Measurements from ENCODE around the gene CTBP1.

CTBP1 gene

DNA sequence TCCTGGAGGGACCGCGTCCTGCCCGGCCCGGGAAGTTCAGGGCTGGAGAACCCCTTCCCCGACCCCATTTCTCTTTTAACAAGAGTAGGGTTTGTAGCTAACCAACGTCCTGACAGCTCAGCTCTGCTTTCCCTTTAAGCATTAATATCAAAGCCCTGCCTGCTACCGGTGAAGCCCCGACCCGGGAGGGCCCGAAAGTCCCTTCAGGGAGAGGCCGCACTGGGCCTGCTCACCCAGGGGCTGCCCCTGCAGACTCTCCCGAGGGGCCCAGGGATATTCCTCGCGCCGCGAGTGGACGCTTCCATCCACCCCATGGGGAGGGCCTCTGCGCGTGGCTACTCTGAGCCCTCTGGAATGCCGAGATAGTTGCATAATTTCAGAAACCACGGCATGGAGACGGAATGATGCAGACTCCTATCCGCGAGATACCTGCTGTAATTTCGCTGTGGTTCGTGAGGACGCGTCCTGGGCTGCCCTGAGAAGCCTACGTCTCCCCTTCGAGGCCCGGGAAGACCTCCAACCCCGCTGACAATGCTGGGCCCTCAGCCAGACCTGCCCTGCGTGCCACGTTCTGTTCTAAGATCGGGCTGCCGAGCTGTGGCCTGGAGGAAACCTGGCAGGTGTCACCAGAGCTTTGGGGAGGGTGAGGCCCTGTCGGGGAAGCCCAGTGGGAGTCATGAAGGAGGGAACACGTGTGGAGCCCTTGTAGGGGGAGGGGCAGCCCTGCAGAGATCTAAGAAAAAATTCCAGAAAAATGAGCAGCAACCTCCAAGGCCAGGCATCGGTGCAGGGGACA, 999 bp upstream of the CTBP1 start:
- peak; percentile 44 for DNase-seq

DNA sequence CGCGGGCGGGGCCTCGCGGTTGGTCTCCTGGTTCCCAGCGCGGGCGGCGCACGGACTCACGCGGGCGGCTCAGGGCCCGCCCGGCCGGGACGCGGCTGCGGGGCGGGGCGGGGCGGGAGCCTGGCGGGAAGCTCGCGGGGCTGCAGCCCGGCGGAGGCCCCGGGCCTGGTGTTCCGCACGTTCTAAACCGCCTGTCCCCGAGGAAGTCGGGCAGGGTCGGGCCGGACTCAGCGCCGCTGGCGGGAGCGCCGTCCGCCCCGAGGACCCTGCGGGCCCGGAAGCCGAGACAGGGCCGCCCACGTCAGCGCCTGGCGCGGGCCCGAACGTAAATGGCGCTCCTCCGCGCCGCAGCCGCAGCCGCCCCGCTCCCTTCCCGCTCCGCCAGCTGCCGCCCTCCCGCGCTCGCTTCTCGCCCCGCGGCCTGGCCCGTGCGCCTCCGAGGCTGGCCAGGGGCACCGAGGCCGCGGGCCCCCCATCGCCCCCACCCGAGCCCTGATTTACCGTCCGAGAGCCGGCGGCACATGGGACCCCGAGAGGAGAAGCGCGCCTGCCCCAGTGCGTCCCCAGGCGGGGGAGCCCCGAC, 309 bp upstream of the CTBP1 start:
- DNase-seq: peak; percentile 88

- no peak for DNase-seq
Observed at GRCh38 chr4:1247864-1248244, 1.1 kb downstream of the CTBP1 start.

DNA sequence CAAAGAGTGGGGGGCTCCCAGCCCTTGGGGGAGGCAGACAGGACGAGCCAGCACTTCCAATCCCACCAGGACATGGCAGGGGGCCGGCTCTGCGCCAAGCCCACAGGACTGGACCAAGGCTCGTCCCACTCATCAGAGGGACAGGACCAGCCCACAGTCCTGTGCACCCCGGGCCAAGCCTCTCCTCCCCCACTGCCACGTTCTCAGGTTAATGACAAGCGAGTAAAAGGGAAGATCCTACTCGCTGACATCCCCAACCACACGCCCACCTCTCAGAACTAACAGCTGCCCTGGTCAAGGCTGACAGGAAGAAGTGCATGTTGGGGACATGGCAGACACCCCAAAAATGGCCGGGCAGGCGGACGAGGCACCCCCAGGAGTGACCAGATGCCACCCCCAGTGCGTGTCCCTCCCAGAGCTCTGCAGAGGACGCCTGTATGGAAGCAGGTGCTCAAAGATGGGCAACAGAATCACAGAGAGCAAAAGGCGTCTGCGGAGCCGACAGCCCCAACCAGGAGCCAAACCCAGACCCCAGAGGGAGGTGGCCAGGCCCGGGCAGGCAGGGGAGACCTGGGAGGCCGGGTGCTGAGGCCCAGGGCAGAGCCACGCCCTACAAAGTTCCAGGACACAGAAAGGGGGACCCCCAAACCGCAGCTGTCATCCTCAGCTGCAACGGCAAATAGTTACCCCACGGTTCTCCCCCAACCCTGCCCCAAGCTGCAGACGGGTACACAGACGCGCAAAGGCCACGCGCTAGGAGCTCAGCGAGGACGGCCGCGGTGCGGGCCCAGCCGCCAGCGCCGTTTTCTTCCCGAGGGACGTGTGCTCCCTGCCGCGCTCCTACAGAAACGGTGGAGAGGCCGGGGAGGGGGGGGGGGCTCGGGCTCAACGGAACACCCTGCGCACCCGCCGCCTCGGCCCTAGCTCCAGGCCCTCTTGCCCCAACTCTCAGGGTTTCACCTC, 1.7 kb downstream of the CTBP1 start:
- peak; percentile 41 for DNase-seq

DNA sequence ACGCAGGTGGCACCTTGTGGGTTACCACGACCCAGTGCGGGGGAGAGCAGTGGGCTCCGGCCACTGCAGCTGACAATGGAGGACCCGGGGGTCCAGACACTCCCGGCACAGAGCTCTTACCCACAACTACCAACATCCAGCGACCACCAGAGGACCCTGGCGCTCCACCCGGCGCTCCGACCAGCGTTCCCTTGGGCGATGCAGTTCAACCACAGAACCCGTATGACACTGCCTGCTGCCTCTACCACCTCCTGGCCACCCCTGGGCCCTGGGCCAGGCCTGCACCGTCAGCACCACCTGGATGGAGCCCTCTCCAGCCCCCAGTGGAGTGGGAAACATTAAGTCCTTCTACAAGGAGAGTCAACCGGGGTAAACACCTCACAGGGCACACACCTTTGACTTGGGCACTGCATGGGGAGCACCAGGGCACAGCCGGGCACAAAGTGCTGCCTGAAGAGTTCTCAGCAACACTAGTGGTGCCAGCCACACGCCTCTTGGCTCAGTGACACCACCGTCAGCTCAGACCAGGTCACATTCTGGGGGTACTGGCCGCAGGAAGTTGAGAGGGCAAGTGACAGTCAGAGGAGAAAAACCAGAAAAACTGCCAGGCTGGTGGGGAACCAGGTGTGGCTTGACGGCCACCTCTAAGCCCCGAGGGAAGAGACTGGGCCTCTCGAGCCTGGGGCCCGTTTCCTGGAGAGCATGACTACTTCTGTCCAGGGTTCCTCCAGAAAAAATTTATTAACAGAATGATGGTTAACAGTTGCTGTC, 2.6 kb downstream of the CTBP1 start:
- DNase-seq: peak; percentile 32

- no peak for DNase-seq
Observed at GRCh38 chr4:1245481-1246051, 3.4 kb downstream of the CTBP1 start.

DNA sequence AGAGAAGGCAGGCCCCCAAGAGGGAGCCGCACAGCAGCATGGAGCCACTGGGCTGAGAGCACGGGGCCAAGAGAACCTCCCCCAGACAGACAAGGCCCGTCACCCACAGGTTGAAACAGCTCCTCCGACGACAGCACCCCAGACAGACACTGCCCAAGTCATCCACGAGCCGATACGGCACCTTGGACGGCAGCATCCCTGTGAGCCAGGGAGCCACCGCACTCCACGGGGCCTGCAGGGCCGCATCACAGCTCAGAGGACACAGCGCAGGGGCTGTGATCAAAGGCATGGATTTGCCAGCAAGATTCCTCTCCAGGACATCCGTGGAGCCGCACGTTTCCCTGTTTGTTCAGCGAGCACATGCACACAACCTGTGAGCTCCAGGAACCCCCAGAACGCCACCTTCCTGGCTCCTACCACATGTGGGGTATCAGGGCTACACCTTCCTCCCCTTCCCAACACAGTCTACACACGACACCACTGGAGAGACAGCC, 3.9 kb downstream of the CTBP1 start:
- DNase-seq: no peak

DNA sequence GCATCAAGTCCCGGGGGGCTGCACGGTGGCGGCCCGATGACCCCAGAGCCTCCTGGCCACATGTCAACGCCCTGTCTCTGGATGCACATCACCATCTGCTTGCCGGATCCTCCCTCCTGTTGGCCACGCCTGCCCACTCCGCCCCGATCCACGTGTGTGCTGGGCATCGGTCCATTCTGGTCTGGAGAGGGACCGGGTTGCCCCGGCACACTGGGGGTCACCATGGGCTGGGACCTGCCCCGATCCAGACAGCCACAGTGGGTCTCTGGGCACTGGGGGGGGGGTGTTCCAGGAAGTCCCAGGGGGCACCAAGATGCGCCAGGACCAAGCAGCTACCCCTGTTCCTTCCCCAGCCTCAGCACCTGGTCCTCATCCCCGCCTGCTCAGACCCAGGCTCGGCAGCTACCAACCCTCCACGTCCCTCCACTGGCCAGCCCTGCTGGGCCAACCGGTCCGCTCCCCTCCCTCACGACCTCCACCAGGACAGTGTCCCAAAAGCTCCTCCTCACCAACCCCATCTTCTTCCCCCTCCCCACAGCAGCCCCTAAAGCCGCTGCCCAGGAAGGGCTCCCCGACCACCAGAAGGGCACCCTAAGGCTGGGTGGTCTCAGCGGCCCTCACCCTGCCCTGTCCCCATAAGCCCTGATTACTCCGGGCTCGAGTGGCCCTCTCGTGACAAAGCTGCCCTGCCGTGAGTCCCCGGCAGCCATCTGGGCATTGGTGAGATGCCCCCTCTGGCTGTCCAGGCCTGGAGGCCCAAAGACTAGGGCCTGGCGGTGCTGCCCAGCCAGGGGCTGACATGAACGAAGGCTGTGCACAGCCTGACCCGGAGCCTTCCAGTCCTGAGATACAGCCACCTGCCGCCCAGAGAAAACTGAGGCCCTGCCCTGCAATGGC, 4.6 kb downstream of the CTBP1 start:
- DNase-seq: no peak

DNA sequence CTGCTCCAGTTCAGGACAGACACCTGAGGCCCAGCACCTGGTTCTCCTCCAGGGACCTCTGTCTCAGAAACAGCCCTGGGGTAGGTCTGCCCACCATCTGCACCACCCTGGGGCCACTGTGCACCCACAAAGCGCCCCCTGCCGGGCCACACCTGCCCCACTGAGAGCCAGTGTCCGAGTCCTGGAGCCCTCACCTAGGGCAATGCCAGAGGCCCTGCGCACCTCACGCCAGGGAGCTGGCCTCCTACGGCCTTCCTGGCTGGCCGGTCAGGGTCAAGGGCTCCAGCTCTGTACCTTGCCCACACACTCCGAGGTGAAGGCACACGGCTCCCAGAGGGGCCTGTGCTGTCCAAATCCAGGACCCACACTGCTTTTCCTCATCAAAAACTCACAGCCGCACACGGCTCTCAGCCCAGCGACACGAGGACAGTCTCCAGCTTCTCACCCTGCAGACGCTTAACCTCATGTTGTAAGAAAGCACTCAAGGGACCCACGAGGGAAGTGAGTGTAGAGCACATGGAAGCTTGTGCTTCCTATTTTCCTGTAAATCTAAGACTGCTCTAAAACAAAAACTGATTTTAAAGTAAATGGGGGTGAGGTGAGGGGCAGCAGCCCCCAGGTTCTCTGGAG, 5.4 kb downstream of the CTBP1 start:
- DNase-seq: no peak

DNA sequence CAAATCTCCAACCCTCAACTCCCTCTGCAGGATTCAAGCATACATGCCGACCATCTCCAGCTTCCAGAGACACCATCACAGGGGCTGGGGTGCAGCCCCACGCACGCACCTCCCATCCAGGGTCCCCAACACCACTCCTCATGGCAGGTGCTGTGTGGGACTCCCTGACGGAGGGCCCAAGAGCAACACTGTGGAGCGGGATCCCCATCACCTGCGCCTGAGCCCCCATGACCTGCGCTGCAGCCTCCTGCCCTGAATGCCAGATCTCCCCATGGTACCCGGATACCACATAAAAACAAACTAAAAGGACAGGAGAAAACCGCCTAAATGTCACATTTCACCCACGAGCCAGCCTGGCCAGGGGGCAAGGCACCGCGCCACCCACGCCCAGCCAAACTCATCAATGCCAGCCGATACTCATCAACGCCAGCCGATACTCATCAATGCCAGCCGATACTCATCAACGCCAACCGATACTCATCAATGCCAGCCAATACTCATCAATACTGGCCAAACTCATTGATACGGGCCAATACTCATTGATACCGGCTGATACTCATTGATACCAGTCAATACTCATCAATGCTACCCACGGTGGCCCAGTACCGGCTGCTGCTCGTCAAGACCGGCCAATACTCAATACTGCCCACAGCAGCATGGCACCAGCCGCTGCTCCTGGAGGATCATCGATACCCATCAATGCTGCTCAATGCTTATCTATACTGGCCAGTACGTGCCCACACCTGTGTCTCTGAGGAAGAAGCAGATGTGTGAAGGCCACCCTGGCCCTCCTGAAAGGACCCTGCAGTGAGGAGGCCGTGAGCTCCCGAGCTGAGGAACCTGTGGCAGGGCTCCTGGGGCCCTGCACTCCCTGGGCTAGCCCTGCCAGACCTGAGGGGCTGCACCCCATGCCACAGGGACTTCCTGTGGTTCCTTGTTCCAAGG, 6.2 kb downstream of the CTBP1 start:
- DNase-seq: no peak

DNA sequence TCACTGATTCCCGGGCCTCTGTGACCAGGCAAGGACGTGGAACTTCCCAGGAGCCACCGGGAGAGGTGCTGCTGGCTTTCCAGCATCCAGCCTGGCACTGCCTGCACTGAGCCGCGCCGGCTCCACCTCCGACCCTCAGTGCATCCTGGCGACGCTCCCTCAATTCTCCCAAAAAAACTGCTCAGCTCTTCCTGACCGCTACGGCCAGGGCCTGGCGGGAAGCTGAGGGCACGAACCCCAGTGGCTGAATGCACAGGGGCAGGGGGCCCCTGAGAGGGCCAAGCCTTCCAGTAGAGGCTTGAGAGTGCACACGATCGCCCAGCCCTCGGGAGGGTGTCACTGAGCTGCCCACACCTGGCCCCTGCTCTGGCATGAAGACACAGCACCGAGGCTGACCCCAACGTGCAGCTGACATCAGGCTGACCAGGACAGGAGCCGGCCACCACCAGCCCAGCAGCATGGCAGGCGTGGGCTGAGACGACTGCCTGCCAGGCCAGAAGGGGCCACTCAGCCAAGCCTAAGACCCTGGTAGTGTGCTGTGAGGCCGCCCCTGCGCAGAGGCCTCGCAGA, 6.9 kb downstream of the CTBP1 start:
- DNase-seq: no peak

DNA sequence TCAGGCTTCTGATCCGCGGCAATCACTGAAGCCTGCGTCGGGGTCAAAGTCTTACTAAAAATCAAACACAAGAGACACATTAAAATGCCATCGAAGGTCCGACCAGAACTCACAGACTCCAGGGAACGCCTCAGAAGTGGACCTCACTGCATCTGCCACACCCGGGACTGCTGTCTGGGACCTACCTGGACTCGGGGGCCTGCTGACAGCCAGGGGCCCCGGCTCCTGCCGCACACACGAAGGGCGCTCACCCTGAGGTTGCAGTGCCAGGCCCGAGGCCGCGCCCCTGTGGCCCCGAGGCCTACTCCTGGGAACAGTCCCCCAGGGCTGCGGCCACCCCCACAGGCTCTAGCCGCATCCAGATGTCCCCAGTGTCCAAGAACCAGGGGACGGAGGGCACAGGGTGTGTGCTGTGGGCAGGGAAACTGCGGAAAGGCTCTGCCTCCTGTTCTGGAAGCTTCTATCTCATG, 7.4 kb downstream of the CTBP1 start:
- no peak for DNase-seq

DNA sequence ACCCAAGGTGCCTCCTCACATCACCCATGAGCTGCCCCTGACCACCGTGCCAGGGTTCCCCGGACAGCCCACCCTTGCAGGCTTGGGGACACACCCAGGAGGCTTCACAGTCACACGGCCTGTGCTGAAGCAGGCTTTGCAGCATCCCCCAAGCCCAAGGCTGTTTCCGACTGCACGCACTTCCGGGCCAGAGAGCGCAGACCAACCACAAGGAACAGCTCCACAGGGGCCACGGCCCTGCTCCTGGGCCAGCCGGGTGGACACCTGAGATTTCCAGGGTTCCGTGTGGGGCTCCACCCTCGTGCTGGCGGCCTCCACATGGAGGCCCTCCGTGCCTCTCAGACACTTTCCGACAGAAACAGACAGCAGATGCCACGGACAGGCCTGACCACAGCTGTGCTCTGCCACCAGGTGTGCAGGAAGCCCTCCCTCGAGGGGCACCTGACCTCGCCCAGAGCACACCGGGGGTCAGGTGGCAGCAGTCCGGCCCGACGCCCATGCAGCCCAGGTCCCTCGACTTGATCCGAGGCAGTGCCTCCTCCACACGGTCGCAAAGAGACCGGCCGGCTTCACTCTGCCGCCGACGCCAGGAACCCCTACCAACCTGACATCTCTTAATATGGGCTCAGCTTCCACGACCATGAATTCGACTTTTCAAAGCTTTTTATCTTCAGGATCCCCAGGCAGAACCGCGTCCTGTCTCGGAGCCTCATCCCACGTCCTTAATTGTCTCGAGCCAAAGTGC, 8.0 kb downstream of the CTBP1 start:
- no peak for DNase-seq

DNA sequence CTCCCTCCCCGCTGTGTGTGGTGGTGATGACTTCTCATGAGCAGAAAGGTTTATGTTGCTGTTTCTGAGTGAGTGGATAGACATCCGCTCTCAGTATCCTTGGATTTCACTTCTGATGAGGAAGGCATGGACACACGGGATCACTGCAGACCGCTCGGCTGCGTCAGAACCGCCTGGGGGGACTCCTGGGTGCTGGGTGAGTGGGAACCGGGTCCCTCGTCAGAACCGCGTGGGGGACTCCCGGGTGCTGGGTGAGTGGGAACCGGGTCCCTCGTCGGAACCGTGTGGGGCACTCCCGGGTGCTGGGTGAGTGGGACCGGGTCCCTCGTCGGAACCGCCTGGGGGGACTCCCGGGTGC, 9.0 kb downstream of the CTBP1 start:
- no peak for DNase-seq

DNA sequence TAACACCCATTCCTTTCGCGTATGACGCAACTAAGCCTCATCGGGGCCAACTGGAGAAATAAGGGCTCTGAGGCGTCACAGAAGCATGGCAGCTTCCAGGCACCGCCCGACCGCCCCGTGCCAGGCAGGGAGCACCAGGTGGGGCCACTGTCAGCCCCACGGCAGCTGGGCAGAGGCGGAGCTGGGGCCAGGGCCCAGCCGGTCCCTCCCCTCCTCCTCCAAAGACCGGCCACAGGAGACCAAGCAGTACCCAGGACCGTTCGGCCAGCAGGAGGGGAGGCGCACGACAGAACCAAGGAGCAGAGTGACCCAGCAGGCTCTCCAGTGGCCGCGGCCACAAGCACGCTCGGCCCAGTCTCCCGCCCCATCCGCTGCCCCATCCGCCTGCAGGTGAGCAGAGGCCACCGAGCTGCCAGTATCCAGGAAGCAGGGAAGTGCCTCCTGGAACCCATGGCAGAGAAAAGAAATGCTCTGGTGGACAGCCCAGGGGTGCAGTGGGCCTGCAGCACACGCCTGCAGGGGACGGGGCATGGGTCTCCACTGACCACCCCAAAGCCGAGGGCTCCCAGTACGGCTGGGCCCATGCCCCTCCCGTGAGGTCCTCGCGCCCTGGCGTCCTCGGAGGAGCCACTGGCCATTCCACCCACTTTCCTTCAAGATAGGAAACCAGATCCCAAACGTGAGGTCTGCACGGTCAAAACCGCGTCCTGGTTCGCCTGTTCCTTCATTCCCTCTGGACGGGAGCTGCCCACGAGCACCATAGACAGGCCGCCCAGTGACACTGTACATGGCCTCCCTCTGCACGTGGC, 9.6 kb downstream of the CTBP1 start:
- no peak for DNase-seq

DNA sequence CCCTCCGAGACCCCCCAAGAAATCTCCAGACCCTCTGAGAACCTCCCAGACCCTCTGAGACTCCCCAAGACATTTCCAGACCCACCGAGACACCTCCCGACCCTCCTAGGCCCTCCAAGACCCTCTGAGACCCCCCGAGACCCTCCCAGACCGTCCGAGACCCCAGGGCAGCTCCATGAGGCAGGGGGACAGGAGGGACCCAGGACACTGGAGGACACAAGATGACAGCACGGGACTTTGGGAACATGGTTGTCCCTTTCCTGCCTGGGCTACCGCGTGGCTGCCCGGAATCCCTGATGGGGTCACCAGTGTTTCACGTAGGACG, 10.3 kb downstream of the CTBP1 start:
- no peak for DNase-seq

DNA sequence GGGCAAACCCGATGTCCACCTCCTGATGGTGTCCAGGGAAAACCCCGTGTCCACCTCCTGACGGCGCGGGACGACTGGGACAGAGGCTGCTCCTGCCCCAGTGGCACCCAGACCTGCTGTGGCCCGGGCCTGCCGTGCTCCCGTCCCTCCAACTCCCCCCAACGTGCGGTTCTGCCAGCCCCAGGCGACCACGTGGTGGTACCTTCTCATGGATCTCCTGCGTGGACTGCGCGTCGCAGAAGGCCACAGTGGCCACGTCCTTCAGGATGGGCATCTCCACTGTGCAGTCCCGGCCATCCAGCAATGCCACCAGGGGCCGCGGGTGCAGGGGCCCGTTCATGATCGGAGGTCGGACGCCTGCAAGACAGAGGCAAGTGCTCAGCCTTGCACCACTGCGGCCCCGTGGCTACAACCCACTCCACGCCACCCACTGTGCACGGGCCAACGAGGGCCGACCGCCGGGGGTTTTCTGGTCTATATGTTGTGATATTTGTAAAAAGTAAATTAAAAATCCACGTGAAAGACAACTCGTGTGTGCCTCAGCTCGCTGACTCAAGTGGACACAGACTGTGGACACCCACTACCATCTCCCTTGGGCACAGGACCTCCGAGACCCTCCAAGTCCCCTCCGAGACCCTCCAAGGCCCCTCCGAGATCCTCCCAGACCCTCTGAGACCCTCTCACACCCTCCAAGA, 10.8 kb downstream of the CTBP1 start:
- no peak for DNase-seq

All from activated CD4-positive, alpha-beta T cell treated with anti-CD3 and anti-CD28 coated beads, Interleukin-2, Interleukin-6, amounts not matched to agents 100 ng/mL and 50 ng/mL, durations not matched to agents 16 hours and 8 hours (primary cell).